Measurements from ENCODE around the gene PISD. TPM values are rescaled to one million over a fixed set of nuclear protein-coding genes. Genes with fewer than 3 reads are reported as not detected.
A peak's percentile ranks its signal among the peaks of the same experiment; 100 is the strongest.

The PISD gene
- total RNA-seq, 4 donors from 2014 or later: 21.8 to 205 (median 42.2) TPM

GRCh38 chr22:31630331-31631329, 31.4 kb downstream of the PISD start:
- Histone ChIP-seq H3K4me3 (peak overlapping the region; percentile 73 to 88), H3K27me3 (no peaks in the 10 kb centered on the region), H3K9me3 (no peaks in the 10 kb centered on the region), H3K36me3 (no peaks in the 10 kb centered on the region), H3K4me1 (peaks cover 0 to 7% of the 10 kb centered on the region in 2 donors), H3K27ac (peak overlapping the region; percentile 79 to 90)
- peak; percentile 76 to 81 for DNase-seq
- intact Hi-C loops (cut with DNase I; ENCODE audit: low total_unique reads): no loop called here
- TF ChIP-seq CTCF (IDR thresholded peaks at IDR 0.05) (peak in 2 of 4 experiments; percentile 21 to 24), POLR2A (IDR thresholded peaks at IDR 0.05) (peak; percentile 22 to 48)

DNA sequence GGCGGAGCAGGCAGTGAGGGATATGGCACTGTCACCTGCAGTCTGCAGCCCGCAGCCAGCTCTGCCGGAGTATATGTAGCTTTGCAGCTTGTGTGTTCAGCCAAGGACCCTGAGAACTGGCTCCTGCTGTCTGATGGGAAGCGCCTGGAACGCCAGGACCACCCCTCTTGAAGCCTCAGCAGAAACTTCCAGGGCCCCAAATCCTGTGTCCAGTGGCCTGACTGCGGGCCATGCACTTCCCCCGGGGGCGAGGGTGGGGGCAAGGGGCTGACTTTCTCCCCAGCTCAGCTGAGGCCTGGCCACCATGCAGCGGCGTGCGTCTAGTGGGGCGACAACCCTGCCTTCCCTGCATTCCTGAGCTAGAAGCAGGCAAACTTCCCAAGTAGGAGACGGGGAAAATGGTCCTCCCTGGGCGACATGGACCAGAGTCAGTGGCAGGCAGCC, 32.3 kb downstream of the PISD start:
- peaks cover 0 to 7% of the 10 kb centered on the region in 2 donors for H3K4me1 ChIP-seq
- TF ChIP-seq POLR2A (IDR thresholded peaks at IDR 0.05): no peak
- TF ChIP-seq CTCF (IDR thresholded peaks at IDR 0.05): no peak
- H3K9me3 ChIP-seq: no peaks in the 10 kb centered on the region
- DNase-seq: no peak
- intact Hi-C loops (cut with DNase I; ENCODE audit: low total_unique reads): no loop called here
- peak overlapping the region; percentile 79 to 90 for H3K27ac ChIP-seq
- no peaks in the 10 kb centered on the region for H3K27me3 ChIP-seq
- H3K36me3 ChIP-seq: no peaks in the 10 kb centered on the region
- peak overlapping the region; percentile 73 to 88 for H3K4me3 ChIP-seq

- intact Hi-C loops (cut with DNase I; ENCODE audit: low total_unique reads): no loop called here
- H3K27ac ChIP-seq: no peak overlapping the region
- H3K36me3 ChIP-seq: no peaks in the 10 kb centered on the region
- H3K4me1 ChIP-seq: peaks cover 0 to 7% of the 10 kb centered on the region in 2 donors
- no peaks in the 10 kb centered on the region for H3K9me3 ChIP-seq
- no peaks in the 10 kb centered on the region for H3K27me3 ChIP-seq
- H3K4me3 ChIP-seq: no peak overlapping the region
- no peak for DNase-seq
- TF ChIP-seq CTCF (IDR thresholded peaks at IDR 0.05) (no peak), POLR2A (IDR thresholded peaks at IDR 0.05) (no peak)
Observed at GRCh38 chr22:31628969-31629708, 32.9 kb downstream of the PISD start.

DNA sequence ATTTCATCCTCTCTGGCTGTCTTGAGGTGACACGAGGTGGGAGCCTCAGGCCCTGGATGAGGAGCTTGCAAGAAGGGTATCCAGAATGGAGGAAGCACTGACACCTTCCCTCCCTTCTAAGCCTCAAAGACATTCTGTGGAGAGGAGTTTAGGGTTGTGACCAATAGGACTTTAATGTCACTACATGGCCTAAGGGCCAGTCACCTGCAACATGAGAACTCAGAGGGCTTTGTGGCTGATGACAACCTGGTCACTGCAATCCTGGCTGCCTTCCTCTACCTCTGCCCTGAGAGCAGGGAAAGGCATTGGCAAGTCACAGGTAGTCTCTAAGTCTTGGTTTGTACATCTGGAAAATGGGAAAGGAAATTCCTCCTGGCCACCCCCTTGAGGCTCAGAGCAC, 33.7 kb downstream of the PISD start:
- Histone ChIP-seq H3K36me3 (no peaks in the 10 kb centered on the region), H3K27me3 (no peaks in the 10 kb centered on the region), H3K4me1 (peaks cover 0 to 7% of the 10 kb centered on the region in 2 donors), H3K4me3 (no peak overlapping the region), H3K27ac (no peak overlapping the region), H3K9me3 (no peaks in the 10 kb centered on the region)
- DNase-seq: no peak
- TF ChIP-seq CTCF (IDR thresholded peaks at IDR 0.05): no peak
- no peak for TF ChIP-seq POLR2A (IDR thresholded peaks at IDR 0.05)
- intact Hi-C loops (cut with DNase I; ENCODE audit: low total_unique reads): no loop called here

Measured in uterus (tissue), 4 donors.